Measurements from ENCODE around the gene AFTPH.

DNA sequence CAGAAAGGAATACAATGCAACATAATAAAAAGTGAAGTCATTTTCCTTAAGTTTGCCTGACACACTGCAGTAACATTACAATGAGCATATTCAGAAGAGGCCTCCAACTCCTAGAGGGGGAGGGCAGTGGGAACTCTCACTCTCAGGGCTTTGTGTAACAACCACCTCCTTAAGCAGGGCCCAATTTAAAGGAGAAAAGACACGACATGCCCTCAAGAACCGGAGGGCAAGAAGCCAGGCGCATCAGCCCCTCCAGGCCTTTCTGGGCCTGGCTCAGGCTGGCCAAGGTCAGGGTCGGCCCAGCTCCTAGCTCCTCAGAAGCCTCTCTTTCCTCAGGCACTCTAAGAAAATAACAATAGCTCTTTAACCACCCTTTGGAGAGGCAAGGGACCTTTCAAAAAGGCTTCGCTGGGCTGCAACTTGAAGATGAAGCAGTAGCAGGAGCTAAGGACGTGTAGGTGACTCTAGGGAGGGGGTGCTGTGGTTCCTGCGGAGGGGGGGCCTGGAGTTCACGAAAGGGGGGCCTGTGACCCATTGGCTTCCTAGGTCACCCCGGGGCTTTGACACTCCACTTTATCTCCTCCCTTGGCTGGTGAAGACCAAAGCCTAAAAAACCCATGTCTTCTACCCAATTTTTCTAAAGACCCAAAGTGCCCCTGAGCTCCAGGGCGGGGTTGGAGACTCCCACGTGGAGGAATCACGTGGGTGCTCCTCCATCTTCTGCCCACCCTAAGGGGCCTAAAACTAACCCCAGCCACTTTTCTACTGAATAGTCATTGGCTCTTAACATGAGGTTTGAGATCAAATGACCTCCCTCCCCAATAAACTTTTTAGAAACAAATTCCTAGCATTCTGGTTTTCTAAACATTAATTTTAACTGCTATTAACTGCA lies 116.3 kb downstream of the AFTPH start:
- TF ChIP-seq CTCF (IDR thresholded peaks at IDR 0.05) (no peak), POLR2A (IDR thresholded peaks at IDR 0.05) (no peak), EP300 (IDR thresholded peaks at IDR 0.05) (no peak)
